ENCODE data around the gene RFX8.

RFX8 gene

GRCh38 chr2:101415220-101415619 is 59.7 kb downstream of the RFX8 start:
- in situ Hi-C loops (cut with MboI; ENCODE audit: low sequenced_read_pairs), result loop anchor here (25.0 kb wide), 1 partner anchor 447 kb away; no protein-coding TSS in a partner anchor

GRCh38 chr2:101412092-101412694 is 62.7 kb downstream of the RFX8 start:
- in situ Hi-C loops (cut with MboI; ENCODE audit: low sequenced_read_pairs), result loop anchor here (25.0 kb wide), 1 partner anchor 450 kb away; no protein-coding TSS in a partner anchor

GRCh38 chr2:101410746-101411145 is 64.2 kb downstream of the RFX8 start:
- in situ Hi-C loops (cut with MboI; ENCODE audit: low sequenced_read_pairs), result loop anchor here (25.0 kb wide), 1 partner anchor 452 kb away; no protein-coding TSS in a partner anchor

GRCh38 chr2:101410114-101410513 is 64.8 kb downstream of the RFX8 start:
- in situ Hi-C loops (cut with MboI; ENCODE audit: low sequenced_read_pairs), result loop anchor here (25.0 kb wide), 1 partner anchor 452 kb away; no protein-coding TSS in a partner anchor

- in situ Hi-C loops (cut with MboI; ENCODE audit: low sequenced_read_pairs), result loop anchor here (25.0 kb wide), 1 partner anchor 453 kb away; no protein-coding TSS in a partner anchor
Observed at GRCh38 chr2:101409699-101410098, 65.2 kb downstream of the RFX8 start.

- in situ Hi-C loops (cut with MboI; ENCODE audit: low sequenced_read_pairs), result loop anchor here (25.0 kb wide), 1 partner anchor 453 kb away; no protein-coding TSS in a partner anchor
Observed at GRCh38 chr2:101408925-101409324, 66.0 kb downstream of the RFX8 start.

GRCh38 chr2:101405351-101405899 is 69.5 kb downstream of the RFX8 start:
- in situ Hi-C loops (cut with MboI; ENCODE audit: low sequenced_read_pairs), result loop anchor here (25.0 kb wide), 1 partner anchor 457 kb away; no protein-coding TSS in a partner anchor

- in situ Hi-C loops (cut with MboI; ENCODE audit: low sequenced_read_pairs), result loop anchor here (25.0 kb wide), 1 partner anchor 459 kb away; no protein-coding TSS in a partner anchor
Observed at GRCh38 chr2:101403745-101404144, 71.2 kb downstream of the RFX8 start.

- in situ Hi-C loops (cut with MboI; ENCODE audit: low sequenced_read_pairs), result loop anchor here (25.0 kb wide), 1 partner anchor 460 kb away; no protein-coding TSS in a partner anchor
Observed at GRCh38 chr2:101402630-101403029, 72.3 kb downstream of the RFX8 start.

GRCh38 chr2:101401906-101402305 is 73.0 kb downstream of the RFX8 start:
- in situ Hi-C loops (cut with MboI; ENCODE audit: low sequenced_read_pairs), result loop anchor here (25.0 kb wide), 1 partner anchor 460 kb away; no protein-coding TSS in a partner anchor

GRCh38 chr2:101401326-101401665 is 73.6 kb downstream of the RFX8 start:
- in situ Hi-C loops (cut with MboI; ENCODE audit: low sequenced_read_pairs), result loop anchor here (25.0 kb wide), 1 partner anchor 461 kb away; no protein-coding TSS in a partner anchor

GRCh38 chr2:101400506-101401325 is 74.2 kb downstream of the RFX8 start:
- in situ Hi-C loops (cut with MboI; ENCODE audit: low sequenced_read_pairs), result loop anchor here (25.0 kb wide), 1 partner anchor 462 kb away; no protein-coding TSS in a partner anchor

GRCh38 chr2:101400048-101400447 is 74.9 kb downstream of the RFX8 start:
- in situ Hi-C loops (cut with MboI; ENCODE audit: low sequenced_read_pairs), result loop anchor here (25.0 kb wide), 1 partner anchor 462 kb away; no protein-coding TSS in a partner anchor

- in situ Hi-C loops (cut with MboI; ENCODE audit: low sequenced_read_pairs), result no loop called here
Observed at GRCh38 chr2:101399021-101399799, 75.7 kb downstream of the RFX8 start.

- in situ Hi-C loops (cut with MboI; ENCODE audit: low sequenced_read_pairs), result no loop called here
Observed at GRCh38 chr2:101398116-101398821, 76.6 kb downstream of the RFX8 start.

- in situ Hi-C loops (cut with MboI; ENCODE audit: low sequenced_read_pairs), result no loop called here
Observed at GRCh38 chr2:101396316-101396717, 78.6 kb downstream of the RFX8 start.

GRCh38 chr2:101395545-101396315 is 79.2 kb downstream of the RFX8 start:
- in situ Hi-C loops (cut with MboI; ENCODE audit: low sequenced_read_pairs), result no loop called here

- in situ Hi-C loops (cut with MboI; ENCODE audit: low sequenced_read_pairs), result no loop called here
Observed at GRCh38 chr2:101388232-101388631, 86.7 kb downstream of the RFX8 start.
